ENCODE results near the gene CDH23.

CDH23 gene

DNA sequence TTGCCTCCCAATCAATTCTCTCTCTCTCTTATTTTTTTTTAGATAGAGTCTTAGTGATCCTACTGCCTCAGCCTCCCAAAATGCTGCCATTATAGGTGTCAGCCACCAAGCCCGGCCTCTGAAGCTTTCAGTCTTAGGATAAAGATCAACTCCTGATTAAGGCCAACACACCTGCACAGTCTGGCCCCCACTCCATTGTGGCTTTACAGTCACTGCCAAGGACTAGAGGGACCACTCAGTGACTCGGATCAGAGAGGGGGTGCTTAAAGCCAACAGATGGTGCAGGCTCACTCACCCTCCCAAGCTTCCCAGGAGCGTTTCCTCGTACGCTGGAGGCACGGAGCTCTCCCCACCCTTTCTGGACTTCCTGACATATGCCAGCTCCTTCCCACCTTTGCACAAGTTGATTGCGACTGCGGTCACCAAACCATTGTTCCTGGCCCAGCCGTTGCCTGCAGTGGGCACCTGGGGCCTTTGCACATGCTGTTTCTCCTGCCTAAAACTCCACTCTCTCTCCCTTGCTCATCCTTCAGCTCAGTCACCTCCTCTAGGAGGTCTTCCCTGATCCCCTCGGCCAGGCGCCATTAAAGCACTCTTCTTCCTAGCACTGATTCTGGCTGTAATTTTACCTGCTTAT lies 1.7 kb upstream of the CDH23 start:
- peaks cover 22 to 29% of the 10 kb centered on the region in 2 donors for H3K27me3 ChIP-seq (ENCODE audit: control insufficient read depth in 1 of 2, insufficient read depth in 2 of 2, low read length in 2 of 2)

GRCh38 chr10:71395621-71396020 lies 1.1 kb upstream of the CDH23 start:
- no peak overlapping the region for H3K9ac ChIP-seq (ENCODE audit: low read length)
- H3K4me3 ChIP-seq (ENCODE audit: low read depth in 1 of 2, low read length in 2 of 2), result no peak overlapping the region
- H3K27ac ChIP-seq (ENCODE audit: low read depth, low read length), result no peak overlapping the region
- peaks cover 11% of the 10 kb centered on the region for H3K4me1 ChIP-seq (ENCODE audit: insufficient read depth, low read length)
- peaks cover 26 to 35% of the 10 kb centered on the region in 2 donors for H3K27me3 ChIP-seq (ENCODE audit: control insufficient read depth in 1 of 2, insufficient read depth in 2 of 2, low read length in 2 of 2)
- no peaks in the 10 kb centered on the region for H3K36me3 ChIP-seq (ENCODE audit: insufficient read depth, low read length)
- H3K9me3 ChIP-seq (ENCODE audit: low read length), result no peaks in the 10 kb centered on the region

More for the DNA sequence above, 1.7 kb upstream of the CDH23 start:
- no peaks in the 10 kb centered on the region for H3K9me3 ChIP-seq (ENCODE audit: low read length)
- H3K4me1 ChIP-seq (ENCODE audit: insufficient read depth, low read length), result peaks cover 11% of the 10 kb centered on the region
- no peak overlapping the region for H3K4me3 ChIP-seq (ENCODE audit: low read depth in 1 of 2, low read length in 2 of 2)
- no peaks in the 10 kb centered on the region for H3K36me3 ChIP-seq (ENCODE audit: insufficient read depth, low read length)
- H3K9ac ChIP-seq (ENCODE audit: low read length), result no peak overlapping the region
- H3K27ac ChIP-seq (ENCODE audit: low read depth, low read length), result no peak overlapping the region

GRCh38 chr10:71396084-71396710 lies 523 bp upstream of the CDH23 start:
- peaks cover 31 to 40% of the 10 kb centered on the region in 2 donors for H3K27me3 ChIP-seq (ENCODE audit: control insufficient read depth in 1 of 2, insufficient read depth in 2 of 2, low read length in 2 of 2)
- no peak overlapping the region for H3K9ac ChIP-seq (ENCODE audit: low read length)
- no peaks in the 10 kb centered on the region for H3K9me3 ChIP-seq (ENCODE audit: low read length)
- peaks cover 11% of the 10 kb centered on the region for H3K4me1 ChIP-seq (ENCODE audit: insufficient read depth, low read length)
- no peaks in the 10 kb centered on the region for H3K36me3 ChIP-seq (ENCODE audit: insufficient read depth, low read length)
- H3K4me3 ChIP-seq (ENCODE audit: low read depth in 1 of 2, low read length in 2 of 2), result peak overlapping the region in 1 of 2 donors; percentile 68
- H3K27ac ChIP-seq (ENCODE audit: low read depth, low read length), result no peak overlapping the region

DNA sequence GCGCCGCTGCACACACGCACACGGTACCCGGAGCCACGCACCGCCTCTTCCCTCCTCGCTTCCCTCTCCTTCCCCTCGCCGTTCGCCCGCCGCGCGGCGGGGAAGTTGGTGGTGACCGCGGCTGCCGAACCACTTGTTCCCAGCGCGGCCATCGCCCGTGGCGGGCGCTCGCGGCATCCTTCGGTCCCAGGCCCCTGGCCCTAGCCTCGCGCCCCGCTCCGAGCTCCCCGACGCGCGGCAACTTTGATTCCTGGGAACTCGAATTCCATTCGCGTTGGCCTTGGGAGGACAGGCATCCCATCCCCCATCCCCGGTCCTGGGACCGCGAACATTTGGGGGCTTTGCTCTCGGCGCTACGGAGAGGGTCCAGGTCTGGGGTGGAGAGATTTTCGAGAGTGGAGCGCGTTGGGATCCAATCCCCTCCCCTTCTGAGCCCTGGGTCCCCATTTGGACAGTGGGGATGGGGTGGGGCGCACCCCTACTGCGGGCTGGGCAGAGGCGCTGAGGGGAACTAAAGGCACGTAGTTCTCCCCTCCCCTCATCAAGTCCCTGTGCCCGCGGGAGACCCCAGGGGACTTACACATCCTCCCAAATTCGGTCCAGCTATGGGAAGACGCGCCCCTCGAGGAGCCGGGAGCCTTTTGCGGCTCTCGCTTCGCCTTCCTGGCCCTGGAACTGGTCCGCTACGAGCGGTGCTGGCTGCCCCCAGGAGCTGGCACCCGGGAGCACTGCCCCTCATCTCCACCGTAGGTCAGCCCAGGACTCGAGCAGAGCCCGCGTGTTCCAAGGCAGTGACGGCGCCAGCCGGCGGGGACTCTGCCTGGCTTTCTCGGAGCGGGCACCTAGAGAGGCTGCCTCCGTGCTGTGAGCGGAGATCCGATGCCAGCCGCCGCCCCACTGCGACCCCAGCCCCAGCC lies 834 bp downstream of the CDH23 start:
- H3K4me3 ChIP-seq (ENCODE audit: low read depth in 1 of 2, low read length in 2 of 2), result peak overlapping the region; percentile 32 to 52
- H3K4me1 ChIP-seq (ENCODE audit: insufficient read depth, low read length), result peaks cover 11% of the 10 kb centered on the region
- peaks cover 38 to 46% of the 10 kb centered on the region in 2 donors for H3K27me3 ChIP-seq (ENCODE audit: control insufficient read depth in 1 of 2, insufficient read depth in 2 of 2, low read length in 2 of 2)
- no peak overlapping the region for H3K27ac ChIP-seq (ENCODE audit: low read depth, low read length)
- H3K36me3 ChIP-seq (ENCODE audit: insufficient read depth, low read length), result no peaks in the 10 kb centered on the region
- H3K9me3 ChIP-seq (ENCODE audit: low read length), result no peaks in the 10 kb centered on the region
- H3K9ac ChIP-seq (ENCODE audit: low read length), result no peak overlapping the region

DNA sequence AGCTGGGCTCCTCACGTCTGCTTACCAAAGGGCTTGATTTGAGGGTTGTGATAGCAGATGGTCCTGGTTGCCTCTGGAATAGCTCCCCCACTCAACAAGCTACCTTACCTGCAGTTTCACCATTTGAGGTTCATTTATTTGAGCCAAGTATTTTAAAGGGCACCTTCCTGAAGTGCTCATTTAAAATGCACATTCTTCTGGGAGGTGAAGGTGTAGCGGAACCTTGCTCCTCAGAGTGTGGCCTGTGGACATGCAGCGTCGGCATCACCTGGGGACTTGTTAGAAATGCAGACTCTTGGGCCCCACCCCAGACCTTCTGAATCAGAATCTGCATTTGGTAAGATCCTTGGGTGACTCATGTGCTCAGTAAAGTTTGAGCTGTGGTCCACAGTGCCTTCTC lies 2.3 kb downstream of the CDH23 start:
- Histone ChIP-seq H3K27me3 (ENCODE audit: control insufficient read depth in 1 of 2, insufficient read depth in 2 of 2, low read length in 2 of 2) (peaks cover 38 to 46% of the 10 kb centered on the region in 2 donors), H3K36me3 (ENCODE audit: insufficient read depth, low read length) (no peaks in the 10 kb centered on the region), H3K9me3 (ENCODE audit: low read length) (no peaks in the 10 kb centered on the region), H3K27ac (ENCODE audit: low read depth, low read length) (no peak overlapping the region), H3K4me3 (ENCODE audit: low read depth in 1 of 2, low read length in 2 of 2) (no peak overlapping the region), H3K4me1 (ENCODE audit: insufficient read depth, low read length) (peaks cover 11% of the 10 kb centered on the region), H3K9ac (ENCODE audit: low read length) (no peak overlapping the region)

DNA sequence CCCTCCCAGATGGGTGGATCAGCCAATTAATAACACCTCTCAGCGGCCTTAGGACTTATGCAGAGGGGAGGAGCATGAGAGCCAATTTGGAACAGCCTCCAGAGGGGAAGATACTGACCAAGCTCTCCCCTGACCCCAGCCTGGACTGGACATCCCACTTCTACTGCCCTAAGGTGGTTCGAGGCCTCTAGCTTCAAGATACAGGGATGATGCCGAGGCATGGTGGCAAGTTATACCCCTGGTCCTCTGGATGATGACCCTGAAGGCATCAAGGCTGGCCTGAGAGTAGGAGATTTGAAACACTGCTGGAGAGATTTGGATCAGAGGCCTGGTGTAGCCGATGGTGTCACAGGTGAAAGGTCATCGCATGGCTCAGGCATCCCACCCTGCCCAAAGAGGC lies 3.2 kb downstream of the CDH23 start:
- Histone ChIP-seq H3K4me3 (ENCODE audit: low read depth in 1 of 2, low read length in 2 of 2) (no peak overlapping the region), H3K27me3 (ENCODE audit: control insufficient read depth in 1 of 2, insufficient read depth in 2 of 2, low read length in 2 of 2) (peaks cover 38 to 46% of the 10 kb centered on the region in 2 donors), H3K36me3 (ENCODE audit: insufficient read depth, low read length) (no peaks in the 10 kb centered on the region), H3K27ac (ENCODE audit: low read depth, low read length) (no peak overlapping the region), H3K4me1 (ENCODE audit: insufficient read depth, low read length) (peaks cover 11% of the 10 kb centered on the region), H3K9me3 (ENCODE audit: low read length) (no peaks in the 10 kb centered on the region), H3K9ac (ENCODE audit: low read length) (no peak overlapping the region)

GRCh38 chr10:71401056-71401455 lies 4.3 kb downstream of the CDH23 start:
- Histone ChIP-seq H3K9me3 (ENCODE audit: low read length) (no peaks in the 10 kb centered on the region), H3K36me3 (ENCODE audit: insufficient read depth, low read length) (no peaks in the 10 kb centered on the region), H3K4me3 (ENCODE audit: low read depth in 1 of 2, low read length in 2 of 2) (no peak overlapping the region), H3K27me3 (ENCODE audit: control insufficient read depth in 1 of 2, insufficient read depth in 2 of 2, low read length in 2 of 2) (peaks cover 38 to 46% of the 10 kb centered on the region in 2 donors), H3K27ac (ENCODE audit: low read depth, low read length) (no peak overlapping the region), H3K9ac (ENCODE audit: low read length) (no peak overlapping the region), H3K4me1 (ENCODE audit: insufficient read depth, low read length) (peaks cover 11% of the 10 kb centered on the region)

- Histone ChIP-seq H3K36me3 (ENCODE audit: insufficient read depth, low read length) (no peaks in the 10 kb centered on the region), H3K4me3 (ENCODE audit: low read depth in 1 of 2, low read length in 2 of 2) (no peak overlapping the region), H3K27ac (ENCODE audit: low read depth, low read length) (no peak overlapping the region), H3K4me1 (ENCODE audit: insufficient read depth, low read length) (peaks cover 11% of the 10 kb centered on the region), H3K27me3 (ENCODE audit: control insufficient read depth in 1 of 2, insufficient read depth in 2 of 2, low read length in 2 of 2) (peaks cover 38 to 46% of the 10 kb centered on the region in 2 donors), H3K9ac (ENCODE audit: low read length) (no peak overlapping the region), H3K9me3 (ENCODE audit: low read length) (no peaks in the 10 kb centered on the region)
Observed at GRCh38 chr10:71402005-71402404, 5.3 kb downstream of the CDH23 start.

DNA sequence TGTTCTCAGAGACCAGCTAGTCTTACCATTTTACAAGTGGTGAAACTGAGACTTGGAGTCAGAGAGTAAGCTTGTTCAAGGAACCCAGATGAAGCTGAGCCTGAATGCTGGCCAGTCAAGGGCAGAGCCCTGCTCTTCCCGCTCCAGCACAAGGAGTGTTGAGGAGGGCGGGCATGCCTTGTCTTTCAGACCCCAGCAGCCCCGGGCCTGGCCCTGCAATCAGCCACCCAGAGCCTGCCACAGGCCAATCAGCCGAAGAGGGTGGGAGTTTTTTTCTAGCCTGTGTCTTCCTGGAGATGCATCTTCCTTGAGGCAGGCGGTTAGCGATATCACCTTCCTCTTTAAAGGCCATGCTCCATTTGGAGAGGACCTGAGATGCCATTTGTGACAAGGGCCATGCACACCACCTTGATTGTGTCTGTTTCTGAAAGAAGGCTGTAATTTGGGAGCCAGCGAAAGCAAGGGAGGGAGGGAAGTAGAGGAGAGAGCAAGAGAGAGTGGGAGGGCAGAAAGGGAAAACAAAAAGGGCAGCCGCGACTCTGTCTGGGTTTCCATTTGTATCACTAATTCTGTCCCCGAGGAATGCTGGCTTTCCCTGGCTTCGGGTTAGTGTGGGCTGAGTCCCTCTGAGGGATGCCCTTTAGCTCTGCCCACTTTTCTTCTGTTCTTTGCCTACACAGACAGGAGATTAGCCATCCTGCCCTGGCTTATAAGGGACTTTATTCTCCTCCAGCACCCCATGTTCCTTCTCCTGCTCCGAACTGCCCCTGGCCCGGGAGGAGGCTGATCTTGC lies 8.0 kb downstream of the CDH23 start:
- Histone ChIP-seq H3K4me1 (ENCODE audit: insufficient read depth, low read length) (no peaks in the 10 kb centered on the region), H3K9ac (ENCODE audit: low read length) (no peak overlapping the region), H3K36me3 (ENCODE audit: insufficient read depth, low read length) (no peaks in the 10 kb centered on the region), H3K9me3 (ENCODE audit: low read length) (no peaks in the 10 kb centered on the region), H3K27me3 (ENCODE audit: control insufficient read depth in 1 of 2, insufficient read depth in 2 of 2, low read length in 2 of 2) (peaks cover 19 to 20% of the 10 kb centered on the region in 2 donors), H3K27ac (ENCODE audit: low read depth, low read length) (no peak overlapping the region), H3K4me3 (ENCODE audit: low read depth in 1 of 2, low read length in 2 of 2) (no peak overlapping the region)

- Histone ChIP-seq H3K9me3 (ENCODE audit: low read length) (no peaks in the 10 kb centered on the region), H3K4me3 (ENCODE audit: low read depth in 1 of 2, low read length in 2 of 2) (no peak overlapping the region), H3K9ac (ENCODE audit: low read length) (no peak overlapping the region), H3K27me3 (ENCODE audit: control insufficient read depth in 1 of 2, insufficient read depth in 2 of 2, low read length in 2 of 2) (peaks cover 0 to under 1% of the 10 kb centered on the region in 2 donors), H3K27ac (ENCODE audit: low read depth, low read length) (no peak overlapping the region), H3K36me3 (ENCODE audit: insufficient read depth, low read length) (no peaks in the 10 kb centered on the region), H3K4me1 (ENCODE audit: insufficient read depth, low read length) (no peaks in the 10 kb centered on the region)
Observed at GRCh38 chr10:71406878-71407277, 10.2 kb downstream of the CDH23 start.
